H1 (cell line): ENCODE measurements around the gene ALDH1A3. TPM values are rescaled to one million over a fixed set of nuclear protein-coding genes. Genes with fewer than 3 reads are reported as not detected.

ENCODE experiments used
- CHD1 ChIP-seq: IDR thresholded peaks from 2 replicates; pipeline ENCODE4 v1.6.1; 2012; ENCODE audit warnings: low read depth, low read length, improper control_type of control experiment
- CTCF ChIP-seq, 3 experiments: IDR thresholded peaks; 1 replicate in 2 of 3; 2 replicates in 1 of 3; pipeline versions ENCODE4 v1.5.1 to v1.6.1; 2011; ENCODE audit warnings: low read length in 3 of 3, mild to moderate bottlenecking in 3 of 3, inconsistent platforms in 2 of 3, low read depth in 1 of 3, moderate library complexity in 1 of 3; ENCODE audit not compliant: insufficient read depth in 1 of 3; ENCODE audit errors: control extremely low read depth in 1 of 3
- GABPA ChIP-seq: IDR thresholded peaks from 2 replicates; pipeline ENCODE4 v1.6.1; 2011; ENCODE audit warnings: mild to moderate bottlenecking, low read length, moderate library complexity, borderline replicate concordance; ENCODE audit not compliant: insufficient read depth
- SAP30 ChIP-seq: fragments of 300-600 bp; sonication (generic); IDR thresholded peaks from 2 replicates; pipeline ENCODE4 v1.7.1; 2012; ENCODE audit warnings: low read length, moderate library complexity, mild to moderate bottlenecking, inconsistent platforms; ENCODE audit not compliant: insufficient read depth, insufficient replicate concordance
- SP2 ChIP-seq: IDR thresholded peaks from 2 replicates; pipeline ENCODE4 v1.6.1; 2012; ENCODE audit warnings: mild to moderate bottlenecking, low read length, inconsistent platforms
- polyA plus RNA-seq, 7 experiments: library from polyadenylated mRNA; depleted of rRNA in 3 of 7; stranded (reverse) in 5 of 7; unstranded in 2 of 7; fragments of >200 nt in 5 of 7; fragments of 200-250 nt in 2 of 7; gene quantifications; 1 replicate in 5 of 7; 2 replicates in 1 of 7; 4 replicates in 1 of 7; pipeline versions ENCODE4 v1.2.1 to v1.2.3, GENCODE V29; 2011 to 2013; ENCODE audit warnings: missing spikeins in 2 of 7, mixed read lengths in 2 of 7
- total RNA-seq: library from RNA; stranded (reverse); fragmentation: NEBNext Ultra II Directional; extraction: Animal tissue kit (Norgen Biotek cat#: 25700); gene quantifications from 2 replicates; pipeline ENCODE4 v1.2.1, GENCODE V29; 2021

The ALDH1A3 gene
- total and polyA plus RNA-seq, 2 of the 8 experiments (the other 6 are each of a cell fraction or from before 2014, with no cell fraction given) = 2.2 to 5.5 TPM

GRCh38 chr15:100852630-100853029, 27.0 kb upstream of the ALDH1A3 start (continued):
- no peak for TF ChIP-seq SP2
- no peak for TF ChIP-seq CHD1
- TF ChIP-seq SAP30 = no peak
- TF ChIP-seq CTCF (IDR thresholded peaks at IDR 0.05; ENCODE audit: control extremely low read depth in 1 of 3, insufficient read depth in 1 of 3, low read depth in 1 of 3, low read length in 3 of 3) = no peak
- TF ChIP-seq GABPA = no peak
